HG02759 (cell line): ENCODE measurements around the gene ZNF516.

ENCODE experiments used
- ATAC-seq: cut with Tn5 transposase; IDR thresholded peaks from one replicate; pipeline ENCODE4 v1.9.1; 2021; ENCODE audit warnings: mild to moderate bottlenecking, moderate library complexity; ENCODE audit not compliant: unreplicated experiment

ZNF516 gene

DNA sequence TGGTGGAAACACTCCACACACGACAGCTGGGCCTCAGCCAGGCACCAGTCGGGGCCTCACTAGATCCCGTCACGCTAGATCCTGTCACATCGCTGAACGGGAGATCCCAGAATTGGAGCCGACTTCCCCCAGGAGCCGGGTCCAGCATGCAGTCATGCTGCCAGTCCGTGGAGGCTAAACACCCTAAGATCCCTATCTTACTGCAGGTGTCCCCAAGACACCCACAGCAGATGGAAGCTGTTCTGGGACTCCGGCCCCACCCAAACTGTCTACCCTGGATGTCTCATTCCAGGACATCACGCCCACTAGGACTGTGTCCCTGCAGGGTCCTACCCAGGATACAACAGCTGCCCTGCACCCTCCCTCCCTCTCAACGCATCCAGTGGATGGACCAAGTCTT, 23.4 kb downstream of the ZNF516 start:
- ATAC-seq: no peak

DNA sequence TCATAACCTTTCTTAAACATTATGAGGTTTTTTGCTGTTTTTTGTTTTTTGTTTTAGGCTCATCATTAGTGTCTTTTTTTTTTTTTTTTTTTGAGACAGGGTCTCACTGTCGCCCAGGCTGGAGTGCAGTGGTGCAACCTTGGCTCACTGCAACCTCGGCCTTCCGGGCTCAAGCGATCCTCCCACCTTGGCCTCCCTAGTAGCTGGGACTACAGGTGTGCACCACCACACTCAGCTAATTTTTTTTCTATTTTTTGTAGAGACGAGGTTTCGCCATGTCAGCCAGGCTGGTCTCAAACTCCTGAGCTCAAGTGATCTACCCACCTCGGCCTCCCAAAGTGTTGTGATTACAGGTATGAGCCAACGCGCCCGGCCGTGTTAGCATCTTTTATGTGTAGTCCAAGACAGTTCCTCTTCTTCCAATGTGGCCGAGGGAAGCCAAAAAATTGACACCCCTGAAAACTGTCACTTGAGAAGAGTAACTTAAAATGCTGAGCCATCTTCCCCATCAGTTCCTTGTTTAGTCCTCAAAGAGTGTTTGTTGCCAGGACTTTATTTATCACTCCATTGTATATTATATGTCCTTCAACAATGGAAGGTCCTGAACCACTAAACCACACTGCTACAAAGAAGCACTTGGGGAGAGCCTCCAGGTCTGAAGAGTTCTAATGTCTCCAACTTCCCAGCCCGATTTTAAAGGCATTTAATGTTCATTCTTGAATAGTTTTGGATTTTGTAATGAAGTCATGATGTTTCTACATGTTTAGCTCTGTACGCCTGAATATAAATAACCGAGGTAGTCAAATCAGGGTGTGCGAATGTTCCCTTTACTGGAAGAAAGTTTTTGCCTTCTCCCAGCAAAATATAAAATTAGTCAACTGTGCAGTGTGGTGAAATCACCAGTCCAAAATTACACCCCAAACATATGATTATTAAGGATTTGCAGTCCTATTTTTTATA, 26.4 kb downstream of the ZNF516 start:
- no peak for ATAC-seq

DNA sequence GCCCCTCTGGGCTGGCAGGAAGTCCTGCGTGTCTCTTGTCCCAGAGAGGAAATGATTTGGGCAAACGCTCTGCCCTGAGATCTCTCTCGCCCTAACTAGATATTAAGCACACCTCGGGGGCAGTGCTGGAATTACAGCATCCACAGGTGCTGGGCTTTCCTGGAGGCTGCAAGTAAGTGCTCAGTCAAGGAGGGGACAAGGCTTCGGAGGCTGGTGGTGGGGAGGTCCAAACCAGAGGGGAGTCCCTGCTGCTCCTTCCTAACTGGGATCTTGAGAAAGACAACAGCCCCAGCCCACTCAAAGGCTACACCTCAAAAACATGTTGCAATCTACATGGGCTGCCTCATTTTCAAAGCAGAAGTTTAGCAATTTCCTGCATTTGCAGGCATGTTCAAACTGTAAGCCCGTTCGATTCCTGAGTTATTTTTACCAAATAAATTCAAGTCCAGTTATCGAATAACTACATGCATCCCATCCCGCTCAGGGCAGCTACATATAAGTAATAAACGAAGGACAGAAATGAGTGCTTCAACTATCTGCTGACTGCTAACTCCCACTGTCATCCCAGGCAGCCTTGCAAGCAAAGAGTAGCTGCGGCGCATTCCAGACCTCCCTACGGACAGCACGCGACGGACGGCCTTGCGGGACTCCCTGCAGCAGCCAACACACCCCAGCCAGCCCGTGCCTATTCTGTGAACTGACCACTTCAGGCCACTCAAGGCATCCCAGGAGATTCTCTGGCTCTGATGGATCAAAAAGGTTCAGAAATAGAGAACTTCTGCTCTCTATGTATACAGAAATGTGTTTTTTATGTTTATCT, 27.5 kb downstream of the ZNF516 start:
- no peak for ATAC-seq

DNA sequence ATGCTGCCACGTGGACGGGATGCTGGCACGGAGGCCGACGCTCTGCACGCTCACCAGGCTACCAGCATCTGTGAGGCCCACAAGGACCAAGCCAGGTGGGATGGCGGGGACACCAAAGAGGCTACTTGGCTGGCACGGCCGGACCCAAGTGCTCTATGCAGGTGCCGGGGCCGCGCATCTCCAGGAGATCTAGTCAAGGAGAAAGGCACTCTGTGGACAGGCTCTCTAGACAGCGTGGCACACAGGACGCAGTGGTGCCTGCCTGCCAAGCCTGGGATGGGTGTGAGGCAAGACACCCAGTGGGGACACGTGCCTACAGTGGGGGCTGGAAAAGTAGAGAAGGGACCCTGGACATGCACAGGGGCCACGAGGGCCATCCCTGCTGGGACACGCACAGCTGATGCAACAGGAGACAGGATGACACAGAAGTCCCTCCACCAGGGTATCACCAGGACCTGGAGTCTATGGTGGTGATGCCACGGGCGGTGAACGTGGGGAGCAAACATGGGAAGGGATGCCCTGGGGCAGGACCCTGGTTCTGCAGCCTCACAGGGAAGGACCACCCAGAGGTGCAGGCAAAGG, 28.5 kb downstream of the ZNF516 start:
- no peak for ATAC-seq

DNA sequence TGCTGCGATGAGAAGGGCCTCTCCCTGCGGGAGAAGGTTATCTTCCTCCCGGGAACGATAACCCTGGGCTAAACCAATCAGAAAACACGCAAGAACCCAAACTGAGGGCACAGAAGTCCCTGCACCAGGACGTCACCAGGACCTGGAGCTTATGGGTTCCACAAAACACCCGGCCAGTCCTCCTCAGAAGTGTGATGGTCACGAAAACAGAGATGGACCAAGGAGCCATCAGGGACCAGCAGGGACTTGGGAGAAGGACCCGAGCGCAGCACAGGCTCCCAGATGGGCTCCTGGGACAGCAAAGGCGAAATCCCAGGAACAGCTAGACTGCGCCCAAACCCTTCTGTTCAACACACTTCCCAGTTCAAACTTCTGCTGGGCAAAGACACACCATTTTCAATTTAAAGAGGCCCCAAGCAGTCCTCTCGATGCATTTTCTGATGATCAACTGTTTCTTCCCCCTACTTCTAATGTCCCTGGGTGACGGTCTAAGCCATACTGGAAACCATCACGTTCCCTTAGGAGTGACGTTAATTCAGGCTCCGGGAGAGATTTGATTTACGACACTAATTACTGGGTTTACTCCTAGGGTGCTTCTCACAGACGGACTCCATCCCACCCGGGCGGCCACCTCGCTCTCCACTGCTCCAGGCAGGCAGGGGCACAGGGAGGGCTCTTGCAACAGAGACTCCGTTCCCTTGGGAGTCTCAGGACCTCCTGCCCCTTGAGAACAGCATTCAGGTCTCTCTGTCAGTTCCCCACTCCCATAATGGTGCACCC, 29.2 kb downstream of the ZNF516 start:
- no peak for ATAC-seq

DNA sequence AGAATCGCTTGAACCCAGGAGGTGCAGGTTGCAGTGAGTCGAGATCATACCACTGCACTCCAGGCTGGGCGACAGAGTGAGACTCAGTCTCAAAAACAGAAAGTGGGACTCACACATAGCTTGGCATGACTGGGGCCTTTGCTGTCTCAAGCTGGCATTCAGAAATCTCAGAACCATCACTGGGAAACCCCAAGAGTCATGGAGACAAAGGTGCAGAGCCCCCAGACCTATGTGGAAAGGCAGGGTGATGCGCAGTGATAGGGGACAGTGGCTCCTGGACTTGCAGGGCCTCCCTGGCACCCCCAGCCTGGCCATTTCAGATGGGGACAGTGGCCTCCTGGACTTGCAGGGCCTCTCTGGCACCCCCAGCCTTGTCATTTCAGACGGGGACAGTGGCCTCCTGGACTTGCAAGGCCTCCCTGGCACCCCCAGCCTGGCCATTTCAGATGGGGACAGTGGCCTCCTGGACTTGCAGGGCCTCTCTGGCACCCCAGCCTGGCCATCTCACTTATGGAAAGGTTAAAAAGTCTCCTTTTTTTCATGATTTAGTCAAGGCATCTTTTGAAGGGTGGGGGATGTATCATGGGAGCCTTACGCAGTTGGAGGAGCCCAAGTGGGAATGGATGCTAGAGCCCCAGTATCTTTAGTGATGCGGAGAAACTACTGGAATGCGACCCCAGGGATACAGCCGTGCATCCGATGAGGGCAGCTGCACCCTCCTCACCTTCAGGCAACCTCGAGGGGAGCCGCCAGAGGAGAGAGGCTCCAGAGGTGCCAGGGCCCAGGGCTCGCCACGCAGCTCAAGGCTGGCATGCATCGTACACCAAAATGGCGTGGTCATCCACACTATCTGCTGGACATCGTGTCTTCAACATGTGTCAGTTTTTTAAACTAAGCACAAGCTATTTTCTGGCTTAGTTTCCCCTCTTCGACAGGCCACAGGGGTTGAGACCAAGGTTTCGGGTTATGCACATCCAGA, 30.5 kb downstream of the ZNF516 start:
- no peak for ATAC-seq

DNA sequence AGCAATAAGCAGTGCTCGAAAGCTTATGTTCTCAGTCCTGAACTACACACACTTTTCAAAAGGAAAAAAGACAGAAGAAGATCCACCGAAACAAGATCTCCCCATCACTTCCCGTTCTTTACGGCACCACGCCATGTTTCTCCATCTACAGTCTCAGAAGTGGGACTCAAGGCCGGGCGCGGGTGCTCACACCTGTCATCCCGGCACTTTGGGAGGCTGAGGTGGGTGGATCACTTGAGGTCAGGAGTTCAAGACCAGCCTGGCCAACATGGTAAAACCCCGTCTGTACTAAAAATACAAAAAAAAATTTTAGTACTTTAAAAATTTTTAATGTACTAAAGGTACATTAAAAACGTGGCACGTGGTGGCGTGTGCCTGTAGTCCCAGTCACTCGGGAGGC, 31.2 kb downstream of the ZNF516 start:
- no peak for ATAC-seq

DNA sequence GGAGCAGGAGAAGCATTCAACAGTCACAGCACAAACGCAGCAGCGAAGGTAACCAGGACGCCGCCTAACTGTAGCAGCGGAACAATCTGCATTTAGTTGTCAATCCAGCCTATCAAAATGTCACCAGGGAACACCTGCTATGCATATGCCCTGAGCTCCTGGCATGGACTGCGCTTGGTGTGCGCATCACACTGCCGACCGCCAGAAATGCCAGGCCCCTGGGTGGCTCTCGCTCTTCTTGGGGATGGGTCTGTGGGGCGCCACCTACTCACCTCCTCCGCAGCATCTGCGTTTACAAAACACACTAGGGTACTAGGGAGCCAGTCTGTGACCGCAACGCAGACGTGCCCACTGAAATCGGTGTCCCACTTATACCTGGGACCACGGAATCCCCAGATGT, 31.7 kb downstream of the ZNF516 start:
- no peak for ATAC-seq

DNA sequence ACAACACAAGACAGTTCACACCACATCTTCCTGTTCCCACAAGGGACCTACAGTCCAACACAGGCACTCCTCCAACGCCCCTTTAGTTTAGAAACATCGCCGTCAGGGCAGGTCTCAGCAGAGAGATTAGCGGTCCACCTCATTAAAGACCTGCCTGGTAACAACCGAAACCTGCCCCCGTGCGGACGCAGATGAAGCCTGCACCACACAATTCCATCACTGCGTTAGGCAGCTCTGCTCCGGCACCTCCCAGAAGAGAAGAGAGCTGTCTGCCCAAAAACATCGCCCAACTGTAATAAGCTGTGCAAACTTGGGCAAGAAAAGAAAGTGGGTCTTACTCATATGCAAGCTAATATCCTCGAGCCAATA, 32.7 kb downstream of the ZNF516 start:
- ATAC-seq: no peak

DNA sequence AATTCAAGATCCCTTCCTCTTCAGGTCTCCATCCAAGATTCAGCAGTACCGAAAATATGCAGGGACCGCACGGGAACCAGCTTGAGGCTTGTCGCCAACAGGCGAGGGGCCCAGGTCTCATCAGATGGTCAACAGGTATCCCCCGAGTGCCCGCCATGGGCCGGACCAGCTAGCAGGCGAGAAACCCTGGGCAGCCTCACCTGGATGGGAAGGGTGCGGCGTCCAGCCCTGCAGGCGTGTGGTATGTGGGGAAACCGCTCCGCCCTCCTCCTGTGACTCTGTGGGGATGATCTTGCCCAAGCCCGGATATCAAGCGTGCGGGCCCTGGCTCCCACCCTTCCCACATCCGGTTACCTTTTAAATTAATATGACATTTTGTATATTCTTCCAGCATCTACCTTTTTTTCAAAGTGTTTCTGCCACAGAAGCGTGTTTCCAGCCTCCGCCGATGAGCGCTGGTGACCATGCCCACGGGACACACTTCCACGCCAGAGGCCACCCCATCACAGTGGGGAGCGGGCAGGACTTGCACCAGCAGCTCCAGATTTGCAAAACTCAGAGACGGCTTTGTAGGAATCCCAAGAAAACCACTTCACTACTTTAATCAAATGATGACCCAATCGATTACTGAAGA, 33.2 kb downstream of the ZNF516 start:
- ATAC-seq: no peak

DNA sequence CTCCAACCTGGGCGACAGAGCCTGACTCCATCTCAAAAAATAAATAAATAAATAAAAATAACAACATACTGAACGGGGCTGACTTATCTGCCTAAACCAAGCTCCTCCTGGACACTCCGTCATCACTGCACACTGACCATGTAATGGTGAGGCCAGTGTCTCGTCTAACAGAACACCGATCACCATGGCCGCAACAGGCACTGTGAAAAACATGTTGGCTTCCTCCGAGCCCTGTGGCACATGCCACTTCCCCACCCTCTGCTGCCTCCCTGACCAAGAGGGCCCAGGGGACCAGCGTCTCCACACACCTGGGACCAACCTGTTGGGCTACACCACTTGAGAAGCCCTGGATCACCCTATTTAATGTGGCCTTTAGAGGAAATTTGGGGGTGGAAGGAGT, 33.9 kb downstream of the ZNF516 start:
- ATAC-seq: no peak

DNA sequence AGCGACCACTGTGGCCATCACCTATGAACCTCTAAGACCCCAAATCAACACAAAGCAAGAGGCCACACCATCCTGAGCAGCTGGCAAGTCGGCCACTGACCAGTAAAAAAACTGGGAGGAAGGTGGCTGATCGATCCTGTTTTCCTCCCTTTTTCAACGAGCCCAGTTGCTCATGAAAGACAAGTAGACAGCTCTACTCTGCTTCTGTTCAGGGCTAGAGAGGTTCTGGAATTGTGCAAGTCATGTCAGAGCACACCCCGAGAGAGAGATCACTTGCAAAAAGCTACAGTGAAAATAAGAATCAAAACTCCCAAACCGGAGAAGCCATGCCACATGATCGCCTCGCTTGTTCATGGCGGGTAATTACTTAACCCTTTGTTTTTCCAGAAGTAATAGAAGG, 34.6 kb downstream of the ZNF516 start:
- ATAC-seq: no peak

DNA sequence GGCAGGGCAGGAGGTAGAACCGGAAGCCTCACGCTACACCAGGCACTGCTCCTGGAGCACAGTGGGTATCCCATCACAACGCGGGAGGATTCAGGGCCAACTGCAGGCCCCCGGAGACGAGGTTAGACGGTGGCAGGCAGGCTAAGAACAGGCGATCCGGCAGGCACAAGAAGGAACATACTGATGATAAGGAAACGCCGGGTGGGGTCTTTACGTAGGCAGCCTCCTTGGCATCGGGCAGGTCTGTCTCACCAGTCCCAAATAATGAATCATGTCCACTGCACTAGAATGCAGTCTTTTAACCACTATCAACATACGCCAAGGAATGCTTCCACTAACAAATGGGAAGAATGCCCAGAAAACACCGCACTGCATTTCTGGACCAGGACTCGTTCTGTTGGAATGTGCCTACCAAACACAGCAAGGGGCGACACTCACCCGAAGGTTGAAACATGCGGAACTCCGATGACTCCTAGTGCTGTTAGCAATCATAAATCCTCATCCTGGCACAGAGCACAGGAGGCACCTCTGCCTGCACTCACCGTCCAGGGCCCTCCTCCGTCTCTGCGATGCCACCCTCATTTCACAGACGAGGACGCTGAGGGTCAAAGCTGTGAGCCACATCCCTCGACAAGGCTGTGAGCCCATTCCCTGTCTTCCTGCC, 35.2 kb downstream of the ZNF516 start:
- no peak for ATAC-seq

DNA sequence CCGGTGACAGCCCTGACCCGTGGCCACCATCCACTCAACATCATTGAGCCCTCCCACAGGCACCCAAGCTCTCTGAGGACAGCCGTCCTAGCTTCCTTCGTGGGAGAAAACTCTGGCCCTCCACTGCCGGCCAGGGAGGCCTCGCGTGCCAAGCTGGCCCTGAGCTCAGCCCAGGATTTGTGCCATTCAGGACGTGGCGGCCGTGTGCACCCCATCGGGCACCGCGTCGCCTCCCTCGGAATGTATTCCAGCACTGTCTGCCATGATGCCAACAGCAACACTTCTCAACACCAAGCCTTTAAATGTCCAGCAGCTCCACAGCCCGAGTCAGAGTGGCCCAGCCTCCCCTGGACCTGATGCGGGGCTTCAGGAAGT, 35.7 kb downstream of the ZNF516 start:
- ATAC-seq: no peak

DNA sequence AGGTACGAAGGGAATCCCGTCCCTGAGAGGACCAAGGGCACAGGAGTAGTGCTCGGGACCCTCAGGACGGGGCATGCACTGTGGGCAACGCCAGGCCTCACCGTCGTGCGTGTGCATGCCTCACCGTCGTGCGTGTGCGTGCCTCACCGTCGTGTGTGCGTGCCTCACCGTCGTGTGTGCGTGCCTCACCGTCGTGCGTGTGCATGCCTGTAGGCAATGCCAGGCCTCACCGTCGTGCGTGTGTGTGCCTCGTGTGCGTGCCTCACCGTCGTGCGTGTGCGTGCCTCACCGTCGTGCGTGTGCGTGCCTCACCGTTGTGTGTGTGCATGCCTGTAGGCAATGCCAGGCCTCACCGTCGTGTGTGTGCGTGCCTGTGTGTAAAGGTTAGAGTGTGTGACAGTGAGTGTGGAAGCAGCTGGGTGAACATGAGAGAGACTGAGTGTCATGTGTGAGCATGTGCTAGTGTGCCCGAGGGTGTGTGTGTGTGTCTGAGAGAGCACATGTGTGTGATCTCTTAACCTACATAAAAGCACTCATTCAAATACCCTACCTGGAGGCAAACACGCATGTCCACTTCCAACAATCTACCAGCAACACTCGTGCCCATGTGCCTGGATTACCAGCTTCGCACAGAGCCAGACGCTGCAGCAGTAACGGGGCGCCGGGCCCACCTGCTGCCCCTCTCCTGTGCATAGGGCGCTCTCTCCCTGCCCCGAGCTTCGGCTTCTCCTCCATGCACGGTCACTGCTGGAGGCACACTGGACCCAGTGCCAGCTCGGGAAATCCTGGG, 36.3 kb downstream of the ZNF516 start:
- no peak for ATAC-seq

DNA sequence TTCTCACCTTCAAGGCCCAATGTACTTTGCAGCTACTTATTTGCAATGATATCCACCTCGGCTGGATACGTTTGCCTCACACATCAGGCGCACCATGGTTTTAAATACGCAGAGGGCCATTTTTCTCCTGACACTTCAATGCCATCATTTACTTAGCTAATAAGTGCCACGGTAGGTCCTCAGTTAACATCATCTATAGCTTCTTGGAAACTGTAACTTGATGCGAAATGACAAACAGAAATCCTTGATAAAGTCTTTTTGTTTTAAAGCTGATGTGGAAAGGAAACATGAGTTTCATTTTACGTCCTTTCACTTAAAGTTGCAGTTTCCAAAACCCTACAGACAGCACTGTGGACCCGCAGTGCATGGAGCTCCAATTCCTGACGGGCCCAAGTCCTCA, 37.1 kb downstream of the ZNF516 start:
- ATAC-seq: no peak

DNA sequence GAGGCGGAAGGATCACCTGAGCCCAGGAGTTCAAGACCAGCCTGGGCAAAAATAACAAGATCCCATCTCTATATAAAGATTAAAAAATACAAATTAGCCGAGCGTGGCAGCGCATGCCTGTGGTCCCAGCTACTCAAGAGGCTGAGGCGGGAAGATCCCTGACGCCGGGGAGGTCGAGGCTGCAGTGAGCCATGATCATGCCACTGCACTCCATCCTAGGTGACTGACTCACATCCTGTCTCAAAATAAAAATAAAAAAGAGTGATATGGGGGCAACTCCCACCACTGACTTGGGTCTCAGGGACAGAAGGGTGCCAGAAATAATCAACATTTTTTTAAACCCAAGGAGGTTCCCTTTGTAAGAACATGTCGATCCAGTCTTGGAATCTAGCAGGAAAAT, 37.6 kb downstream of the ZNF516 start:
- no peak for ATAC-seq

DNA sequence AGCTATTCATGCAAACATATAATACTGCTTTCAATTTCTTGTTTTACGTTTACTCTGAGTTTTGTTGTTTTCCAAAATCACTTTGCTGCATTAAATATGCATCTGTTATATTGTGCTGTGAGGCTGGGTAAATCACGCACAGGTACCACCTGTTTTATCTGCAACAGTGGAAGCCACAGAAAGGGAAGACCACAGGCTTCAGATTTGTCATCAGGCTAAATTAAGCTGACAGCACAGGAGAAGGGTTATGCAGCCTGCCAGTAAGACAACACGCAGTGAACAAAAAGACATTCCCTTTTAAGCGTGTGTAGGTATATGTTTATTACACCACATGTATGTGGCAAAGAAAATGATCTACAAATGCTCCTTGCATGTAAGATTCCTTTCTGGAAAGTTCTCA, 38.2 kb downstream of the ZNF516 start:
- ATAC-seq: peak; percentile 68
